ENCODE measurements around the gene PAK5.

PAK5 gene

DNA sequence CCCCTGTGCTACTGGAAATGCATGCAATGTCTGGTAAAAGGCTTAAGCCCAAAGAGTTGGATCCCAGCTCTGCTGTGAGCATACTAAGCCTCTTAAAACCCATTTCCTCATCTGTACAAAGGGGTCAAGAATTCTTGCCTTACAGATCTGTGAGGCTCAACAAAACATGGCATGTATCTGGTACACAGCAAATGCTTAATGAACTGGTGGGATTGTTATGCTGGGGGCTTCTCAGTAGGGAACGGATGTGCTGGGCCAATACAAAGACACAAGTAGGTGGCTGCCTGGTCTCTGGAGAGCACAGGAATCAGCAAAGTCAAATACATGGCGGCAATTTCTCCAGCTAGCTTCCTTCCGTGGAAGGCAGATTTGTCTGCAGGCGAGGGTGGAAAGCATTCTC is 262.2 kb downstream of the PAK5 start:
- DNase-seq (ENCODE audit: low spot score), result no peak

- DNase-seq (ENCODE audit: low spot score), result no peak
Measured at GRCh38 chr20:9575836-9576235, 263.0 kb downstream of the PAK5 start.

DNA sequence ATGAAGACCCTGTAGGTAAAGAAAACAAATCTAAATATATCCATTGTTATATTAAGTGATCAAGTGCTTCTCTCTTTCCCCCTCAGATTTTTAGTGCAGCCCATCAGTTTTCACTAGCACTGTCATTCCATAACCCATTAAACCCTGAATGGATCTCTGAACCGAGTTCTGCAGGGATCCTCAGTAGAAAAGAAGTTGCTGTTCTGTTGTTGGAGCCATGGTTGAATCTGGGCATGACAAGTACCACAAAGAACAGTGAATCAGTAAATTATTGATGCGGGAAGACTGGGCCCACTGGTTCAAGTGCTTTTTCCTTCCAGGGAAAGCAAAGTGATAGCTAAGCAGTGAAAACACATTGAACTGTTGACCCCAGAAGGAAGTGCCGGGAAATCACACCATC is 264.1 kb downstream of the PAK5 start:
- no peak for DNase-seq (ENCODE audit: low spot score)

DNA sequence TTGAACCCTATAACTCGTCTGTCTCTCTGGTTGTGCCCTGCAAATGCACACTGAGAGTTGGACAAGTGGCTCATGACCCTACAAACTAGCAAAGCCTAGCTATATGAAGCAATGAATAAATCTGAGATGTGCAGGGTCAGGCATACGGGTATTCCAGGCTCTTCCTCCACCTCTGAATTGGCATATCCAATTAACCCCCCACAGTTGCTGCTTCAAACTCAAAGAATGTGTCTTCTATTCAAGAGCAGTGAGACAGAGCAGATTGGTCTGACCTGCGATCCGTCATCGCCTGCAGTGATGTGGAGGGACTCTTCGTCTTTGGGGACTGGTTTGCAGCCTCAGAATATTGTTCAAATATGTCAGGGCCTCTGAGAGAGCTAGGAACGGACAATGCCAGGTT is 264.7 kb downstream of the PAK5 start:
- no peak for DNase-seq (ENCODE audit: low spot score)

GRCh38 chr20:9573335-9574151 is 265.3 kb downstream of the PAK5 start:
- no peak for DNase-seq (ENCODE audit: low spot score)

DNA sequence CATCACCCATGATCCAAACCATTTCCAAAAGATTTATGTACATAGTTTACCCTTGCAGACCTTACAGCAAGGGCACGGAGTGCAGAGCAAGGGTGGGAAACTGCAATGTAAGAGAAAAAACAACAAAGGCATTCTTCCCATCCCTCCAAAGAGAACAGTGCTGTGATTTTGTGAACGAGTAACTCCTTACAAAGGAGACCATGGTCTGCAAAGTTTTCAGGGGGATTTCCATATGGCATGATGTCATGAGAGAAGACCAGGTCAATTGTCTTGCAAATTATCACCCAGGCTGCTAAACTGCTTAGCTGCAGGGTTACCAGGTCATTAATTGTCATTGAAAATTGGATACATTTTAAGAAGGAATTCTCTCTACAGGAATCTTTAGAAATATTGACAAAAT is 266.2 kb downstream of the PAK5 start:
- no peak for DNase-seq (ENCODE audit: low spot score)

GRCh38 chr20:9571783-9572182 is 267.1 kb downstream of the PAK5 start:
- no peak for DNase-seq (ENCODE audit: low spot score)

GRCh38 chr20:9570612-9571011 is 268.3 kb downstream of the PAK5 start:
- peak; percentile 97 for DNase-seq (ENCODE audit: low spot score)

- DNase-seq (ENCODE audit: low spot score), result no peak
Measured at GRCh38 chr20:9566977-9567376, 271.9 kb downstream of the PAK5 start.

GRCh38 chr20:9565910-9566550 is 272.8 kb downstream of the PAK5 start:
- no peak for DNase-seq (ENCODE audit: low spot score)

- DNase-seq (ENCODE audit: low spot score), result no peak
Measured at GRCh38 chr20:9557411-9557810, 281.5 kb downstream of the PAK5 start.

- DNase-seq (ENCODE audit: low spot score), result no peak
Measured at GRCh38 chr20:9555781-9556180, 283.1 kb downstream of the PAK5 start.

DNA sequence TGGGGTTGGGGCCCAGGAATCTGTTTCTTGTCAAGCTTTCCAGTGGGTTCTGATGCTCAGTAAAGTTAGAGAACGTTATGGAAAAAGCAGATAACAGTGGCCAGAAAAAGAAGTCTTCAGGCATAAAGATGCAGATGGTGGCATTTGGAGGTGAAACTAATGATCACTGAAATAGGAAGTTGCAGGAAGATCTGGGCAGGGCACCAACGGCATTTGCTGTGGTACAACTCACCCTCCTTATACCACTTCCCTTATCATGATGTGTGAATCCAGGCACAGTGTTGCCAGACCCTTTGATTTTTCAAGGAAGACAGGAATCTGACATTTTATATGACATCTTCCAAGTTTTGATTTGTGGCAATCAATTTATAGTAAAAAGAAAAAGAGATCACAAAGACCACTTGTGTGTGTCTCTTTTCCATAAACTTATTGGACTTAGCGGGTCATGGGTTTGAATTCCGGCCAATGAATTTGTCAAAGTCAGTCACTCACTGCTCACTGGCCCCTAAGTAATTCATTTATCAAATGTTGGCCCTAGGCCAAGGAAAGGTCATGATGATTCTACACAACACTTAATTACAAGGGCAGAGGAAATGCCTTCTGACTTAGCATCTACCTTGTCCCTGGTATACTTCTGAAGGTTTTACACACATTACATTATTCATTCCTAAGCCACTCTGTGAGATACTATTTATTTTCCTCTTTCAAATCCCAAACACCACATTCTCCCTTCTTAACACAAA is 286.9 kb downstream of the PAK5 start:
- peak; percentile 12 for DNase-seq (ENCODE audit: low spot score)

DNA sequence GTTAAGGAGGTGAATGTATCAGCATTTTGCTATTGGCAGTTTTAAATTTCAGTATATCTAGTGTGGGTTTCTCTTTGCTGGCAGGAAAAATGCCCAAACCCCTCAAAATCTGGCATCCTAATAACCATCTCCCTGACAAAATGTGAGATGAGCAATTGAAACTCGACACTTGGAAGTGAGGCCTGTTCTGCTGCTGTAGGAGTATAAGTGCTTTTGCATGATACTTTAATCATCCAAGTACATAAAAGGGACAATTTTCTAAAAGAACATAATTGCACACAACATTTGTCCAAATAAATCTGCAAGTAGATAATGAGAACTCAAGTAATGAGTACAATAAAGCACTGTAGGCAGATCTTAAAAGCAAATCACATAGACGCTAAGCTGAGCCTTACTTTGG is 288.0 kb downstream of the PAK5 start:
- DNase-seq (ENCODE audit: low spot score), result no peak

GRCh38 chr20:9550283-9550682 is 288.6 kb downstream of the PAK5 start:
- DNase-seq (ENCODE audit: low spot score), result no peak

DNA sequence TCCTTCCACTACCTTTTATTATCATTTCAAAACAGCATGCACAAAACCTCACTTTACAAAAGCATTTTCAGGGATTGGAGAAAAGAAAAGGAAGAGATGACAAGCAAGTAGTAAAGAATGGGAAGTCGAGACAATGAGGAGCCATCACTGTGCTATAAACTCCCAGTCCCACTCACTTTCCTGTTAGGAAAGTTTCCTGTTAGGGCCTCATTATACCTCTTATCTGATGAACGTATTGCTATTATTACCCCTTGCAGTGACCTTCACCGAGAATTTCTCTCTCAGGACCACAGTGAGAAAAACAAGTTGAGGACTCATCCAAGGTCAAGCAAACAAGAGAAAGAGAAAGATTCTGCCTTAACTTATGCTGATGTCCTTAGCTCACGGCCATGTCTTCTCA is 295.7 kb downstream of the PAK5 start:
- DNase-seq (ENCODE audit: low spot score), result no peak

GRCh38 chr20:9535449-9535848 is 303.4 kb downstream of the PAK5 start:
- no peak for DNase-seq (ENCODE audit: low spot score)

- no peak for DNase-seq (ENCODE audit: low spot score)
Measured at GRCh38 chr20:9534025-9534424, 304.9 kb downstream of the PAK5 start.

- no peak for DNase-seq (ENCODE audit: low spot score)
Measured at GRCh38 chr20:9532069-9532838, 306.6 kb downstream of the PAK5 start.

DNA sequence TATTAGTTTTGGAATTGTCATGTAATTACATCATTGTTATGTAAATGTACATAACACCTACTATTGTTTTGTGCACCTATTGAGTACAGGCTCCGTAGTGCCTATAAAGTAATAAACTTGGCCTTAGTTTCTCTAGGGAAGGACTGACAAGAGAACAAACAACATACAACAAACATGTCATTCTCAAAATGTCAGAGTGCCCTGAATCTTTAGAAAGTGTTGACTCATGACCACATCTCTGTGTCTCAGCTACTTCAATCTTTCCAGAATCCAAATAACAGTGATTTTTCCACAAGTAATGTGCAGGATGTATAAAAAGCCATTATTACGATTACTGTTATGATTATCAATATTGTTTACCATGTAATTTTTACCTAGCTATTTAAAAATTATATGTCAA is 307.3 kb downstream of the PAK5 start:
- no peak for DNase-seq (ENCODE audit: low spot score)

- DNase-seq (ENCODE audit: low spot score), result no peak
Measured at GRCh38 chr20:9523636-9524035, 315.2 kb downstream of the PAK5 start.

DNA sequence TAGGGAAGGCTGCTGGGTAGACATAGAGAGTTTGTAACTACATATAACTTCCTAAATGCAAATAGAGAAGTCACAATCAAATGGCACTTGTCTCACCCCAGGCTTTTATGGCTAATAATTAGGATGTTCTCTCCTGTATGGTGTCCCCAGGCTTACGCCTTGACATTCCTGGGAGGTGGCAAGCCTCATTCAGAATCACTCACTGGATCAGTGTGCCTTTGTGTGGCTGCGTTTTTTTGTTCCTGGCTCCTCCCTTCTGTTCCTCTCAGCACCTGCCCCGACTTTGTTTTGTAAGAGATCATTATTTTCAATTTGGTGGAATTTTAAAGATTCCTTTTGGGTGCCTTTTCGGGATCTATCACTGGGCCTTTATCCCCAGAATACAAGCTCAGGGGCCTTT is 318.8 kb downstream of the PAK5 start:
- no peak for DNase-seq (ENCODE audit: low spot score)

Data from SK-N-DZ (cell line).